Islet of Langerhans (tissue), 1 donor: ENCODE measurements around the gene IL1RAP.
A peak's percentile ranks its signal among the peaks of the same experiment; 100 is the strongest.
"Not testable (repeated sequence)": the region's sequence is repeated elsewhere in the genome, so short reads cannot be mapped to it uniquely, and the experiment has no call there.

Experiments used
- FAIRE-seq: peaks from one replicate; lab custom pipeline; 2011; peaks lifted over from hg19 to GRCh38; lab: Jason Lieb, UNC

The IL1RAP gene

GRCh38 chr3:190666821-190667220, 152.9 kb downstream of the IL1RAP start:
- no peak for FAIRE-seq

GRCh38 chr3:190671658-190672057, 157.8 kb downstream of the IL1RAP start:
- no peak for FAIRE-seq

- FAIRE-seq = no peak
Measured at GRCh38 chr3:190673148-190673547, 159.3 kb downstream of the IL1RAP start.

- FAIRE-seq = no peak
Measured at GRCh38 chr3:190676481-190676880, 162.6 kb downstream of the IL1RAP start.

GRCh38 chr3:190677001-190677400, 163.1 kb downstream of the IL1RAP start:
- no peak for FAIRE-seq

- not testable (repeated sequence) for FAIRE-seq
Measured at GRCh38 chr3:190677868-190678267, 164.0 kb downstream of the IL1RAP start.

- FAIRE-seq = no peak
Measured at GRCh38 chr3:190680691-190681090, 166.8 kb downstream of the IL1RAP start.

- no peak for FAIRE-seq
Measured at GRCh38 chr3:190684776-190685175, 170.9 kb downstream of the IL1RAP start.

GRCh38 chr3:190686011-190686410, 172.1 kb downstream of the IL1RAP start:
- no peak for FAIRE-seq

- FAIRE-seq = no peak
Measured at GRCh38 chr3:190690246-190690645, 176.4 kb downstream of the IL1RAP start.

GRCh38 chr3:190692256-190692655, 178.4 kb downstream of the IL1RAP start:
- no peak for FAIRE-seq

GRCh38 chr3:190694335-190695001, 180.6 kb downstream of the IL1RAP start:
- FAIRE-seq = no peak

GRCh38 chr3:190695225-190695624, 181.3 kb downstream of the IL1RAP start:
- no peak for FAIRE-seq

- no peak for FAIRE-seq
Measured at GRCh38 chr3:190695994-190696393, 182.1 kb downstream of the IL1RAP start.

- peak; percentile 76 for FAIRE-seq
Measured at GRCh38 chr3:190696777-190697501, 183.1 kb downstream of the IL1RAP start.

GRCh38 chr3:190697502-190697830, 183.6 kb downstream of the IL1RAP start:
- no peak for FAIRE-seq

- FAIRE-seq = no peak
Measured at GRCh38 chr3:190697901-190698300, 184.0 kb downstream of the IL1RAP start.

- no peak for FAIRE-seq
Measured at GRCh38 chr3:190699776-190700175, 185.9 kb downstream of the IL1RAP start.

- peak; percentile 89 for FAIRE-seq
Measured at GRCh38 chr3:190701096-190701532, 187.2 kb downstream of the IL1RAP start.

- no peak for FAIRE-seq
Measured at GRCh38 chr3:190706582-190706981, 192.7 kb downstream of the IL1RAP start.
